A549 (cell line): ENCODE measurements around the gene VPS35L.

Experiments used
- CTCF ChIP-seq: fragments of >200 bp; sonication (Bioruptor Twin); formaldehyde crosslinking; IDR thresholded peaks from 3 replicates; pipeline ENCODE4 v1.5.1; 2016
- ESRRA ChIP-seq: fragments of 150-350 bp; IDR thresholded peaks from 2 replicates; pipeline ENCODE4 v1.6.1; 2014; ENCODE audit warnings: mild to moderate bottlenecking, low read length, borderline replicate concordance
- HDAC2 ChIP-seq: fragments of 200-600 bp; sonication (generic); IDR thresholded peaks from 2 replicates; pipeline ENCODE4 v1.6.1; 2016
- KDM1A ChIP-seq: fragments of 200-600 bp; sonication (generic); IDR thresholded peaks from 2 replicates; pipeline ENCODE4 v1.6.1; 2016; ENCODE audit warnings: low read depth, mild to moderate bottlenecking
- MAFK ChIP-seq: fragments of 450-650 bp; IDR thresholded peaks from 2 replicates; pipeline ENCODE4 v1.6.1; 2014; ENCODE audit not compliant: partially characterized antibody
- MAX ChIP-seq: IDR thresholded peaks from 2 replicates; pipeline ENCODE4 v1.6.1; 2012
- SMC3 ChIP-seq: fragments of >200 bp; sonication (Bioruptor Twin); formaldehyde crosslinking; IDR thresholded peaks from 3 replicates; pipeline ENCODE4 v1.6.1; 2018; ENCODE audit warnings: inconsistent platforms
- USF2 ChIP-seq: fragments of 450-650 bp; IDR thresholded peaks from 2 replicates; pipeline ENCODE4 v1.6.1; 2014; ENCODE audit warnings: antibody characterized with exemption

- TF ChIP-seq ESRRA (no peak), MAX (no peak), CTCF (no peak), USF2 (no peak), HDAC2 (no peak), MAFK (no peak), SMC3 (no peak), KDM1A (no peak)
Measured at GRCh38 chr16:19728636-19728965, 173.1 kb downstream of the VPS35L start.
